RWPE1 (cell line): ENCODE data around the gene PDE8B.

Experiments used
- CTCF ChIA-PET: fragments of 350-600 bp; sonication (Branson Sonifier 250); formaldehyde crosslinking; extraction: SDS; loops from one replicate; lab custom pipeline; 2021; lab: Yijun Ruan, JAX
- POLR2A ChIA-PET: fragments of 400-600 bp; formaldehyde crosslinking; extraction: SDS; loops from one replicate; lab custom pipeline; 2020; ENCODE audit warnings: antibody characterized with exemption; ENCODE audit not compliant: low non-redundant PET; lab: Yijun Ruan, JAX
- DNase-seq: peaks from one replicate; pipeline ENCODE4 v3.0.0; 2012; ENCODE audit warnings: low spot score
- H3K27ac ChIP-seq: fragments of 450-650 bp; 2 replicates; pipeline ENCODE4 v1.5.1; 2017
- TF ChIP-seq, protein P1 (sequence below): fragments of 450-650 bp; conservative IDR thresholded peaks from 2 replicates; pipeline ENCODE4 v1.5.1; 2017; ENCODE audit warnings: low read depth, mild to moderate bottlenecking

The PDE8B gene

GRCh38 chr5:77413049-77413448, 202.6 kb downstream of the PDE8B start:
- TF ChIP-seq, protein P1, sequence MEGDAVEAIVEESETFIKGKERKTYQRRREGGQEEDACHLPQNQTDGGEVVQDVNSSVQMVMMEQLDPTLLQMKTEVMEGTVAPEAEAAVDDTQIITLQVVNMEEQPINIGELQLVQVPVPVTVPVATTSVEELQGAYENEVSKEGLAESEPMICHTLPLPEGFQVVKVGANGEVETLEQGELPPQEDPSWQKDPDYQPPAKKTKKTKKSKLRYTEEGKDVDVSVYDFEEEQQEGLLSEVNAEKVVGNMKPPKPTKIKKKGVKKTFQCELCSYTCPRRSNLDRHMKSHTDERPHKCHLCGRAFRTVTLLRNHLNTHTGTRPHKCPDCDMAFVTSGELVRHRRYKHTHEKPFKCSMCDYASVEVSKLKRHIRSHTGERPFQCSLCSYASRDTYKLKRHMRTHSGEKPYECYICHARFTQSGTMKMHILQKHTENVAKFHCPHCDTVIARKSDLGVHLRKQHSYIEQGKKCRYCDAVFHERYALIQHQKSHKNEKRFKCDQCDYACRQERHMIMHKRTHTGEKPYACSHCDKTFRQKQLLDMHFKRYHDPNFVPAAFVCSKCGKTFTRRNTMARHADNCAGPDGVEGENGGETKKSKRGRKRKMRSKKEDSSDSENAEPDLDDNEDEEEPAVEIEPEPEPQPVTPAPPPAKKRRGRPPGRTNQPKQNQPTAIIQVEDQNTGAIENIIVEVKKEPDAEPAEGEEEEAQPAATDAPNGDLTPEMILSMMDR = no peak
- DNase-seq = no peak
- H3K27ac ChIP-seq = no peak overlapping the region
- POLR2A ChIA-PET = no interaction called here
- CTCF ChIA-PET = interaction anchor here (0.6 kb wide), 1 partner anchor 9 kb away, joined by 3 read pairs; no protein-coding TSS in a partner anchor

DNA sequence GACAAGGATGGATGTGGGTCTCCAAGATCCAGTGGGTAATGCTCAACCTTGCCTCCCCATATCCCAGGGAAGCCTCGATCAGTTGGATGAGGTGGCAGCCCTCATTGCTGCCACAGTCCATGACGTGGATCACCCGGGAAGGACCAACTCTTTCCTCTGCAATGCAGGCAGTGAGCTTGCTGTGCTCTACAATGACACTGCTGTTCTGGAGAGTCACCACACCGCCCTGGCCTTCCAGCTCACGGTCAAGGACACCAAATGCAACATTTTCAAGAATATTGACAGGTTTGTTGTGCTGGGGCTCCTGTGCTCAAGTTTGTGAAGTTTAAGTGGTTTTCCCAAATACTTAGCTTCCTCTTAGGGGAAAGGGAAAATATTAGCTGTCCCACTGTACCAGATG, 207.7 kb downstream of the PDE8B start:
- no peak overlapping the region for H3K27ac ChIP-seq
- DNase-seq = no peak
- CTCF ChIA-PET = no interaction called here
- POLR2A ChIA-PET = no interaction called here
- TF ChIP-seq, protein P1 = no peak

GRCh38 chr5:77418601-77419581, 208.4 kb downstream of the PDE8B start:
- TF ChIP-seq, protein P1 = no peak
- POLR2A ChIA-PET = interaction anchor here (1.1 kb wide), 1 partner anchor 238 kb away, joined by 4 read pairs; no protein-coding TSS in a partner anchor

DNA sequence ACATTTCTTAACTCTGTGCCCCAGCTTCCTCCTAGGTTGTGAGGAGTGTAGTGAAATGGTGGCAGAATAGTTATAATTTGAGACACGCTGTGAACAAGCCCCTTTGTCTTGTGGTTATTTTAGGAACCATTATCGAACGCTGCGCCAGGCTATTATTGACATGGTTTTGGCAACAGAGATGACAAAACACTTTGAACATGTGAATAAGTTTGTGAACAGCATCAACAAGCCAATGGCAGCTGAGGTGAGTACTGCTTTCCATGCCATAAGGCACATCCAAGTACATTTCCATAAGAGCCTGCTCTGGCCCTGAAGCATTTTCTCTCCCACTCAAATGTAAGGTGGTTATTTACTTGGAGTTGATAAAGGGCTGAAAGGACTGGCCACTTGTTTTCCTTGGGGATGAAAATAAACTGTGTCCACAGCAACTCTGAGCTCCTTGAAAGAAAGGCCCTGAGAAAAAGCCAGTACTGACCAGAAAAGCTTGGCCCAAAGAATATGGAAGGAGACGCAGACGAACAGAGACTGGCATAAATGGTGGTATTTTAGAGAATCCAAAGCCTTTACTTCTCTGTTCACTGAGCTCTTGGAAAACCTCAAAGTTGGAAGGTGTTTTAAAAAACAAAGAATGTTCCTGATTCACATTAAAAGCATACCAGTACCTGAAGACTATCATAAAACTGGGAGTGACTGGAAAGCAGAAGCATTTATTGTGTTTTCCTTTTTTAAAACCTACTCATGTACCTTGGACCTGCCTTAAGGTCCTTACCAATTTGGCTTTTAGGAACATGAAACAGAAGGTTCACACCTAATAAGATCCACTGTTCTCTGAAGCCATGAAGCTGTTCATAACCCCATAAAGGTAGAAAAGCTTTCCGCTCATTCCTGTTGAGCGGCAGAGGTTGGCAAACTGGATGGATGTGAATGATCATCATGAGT, 209.4 kb downstream of the PDE8B start:
- TF ChIP-seq, protein P1 = no peak
- ChIA-PET POLR2A (interaction anchor here (1.1 kb wide), 1 partner anchor 239 kb away, joined by 4 read pairs; no protein-coding TSS in a partner anchor), CTCF (no interaction called here)

More at GRCh38 chr5:77418601-77419581, 208.4 kb downstream of the PDE8B start:
- no peak overlapping the region for H3K27ac ChIP-seq
- DNase-seq = peak; percentile 33
- CTCF ChIA-PET = no interaction called here

DNA sequence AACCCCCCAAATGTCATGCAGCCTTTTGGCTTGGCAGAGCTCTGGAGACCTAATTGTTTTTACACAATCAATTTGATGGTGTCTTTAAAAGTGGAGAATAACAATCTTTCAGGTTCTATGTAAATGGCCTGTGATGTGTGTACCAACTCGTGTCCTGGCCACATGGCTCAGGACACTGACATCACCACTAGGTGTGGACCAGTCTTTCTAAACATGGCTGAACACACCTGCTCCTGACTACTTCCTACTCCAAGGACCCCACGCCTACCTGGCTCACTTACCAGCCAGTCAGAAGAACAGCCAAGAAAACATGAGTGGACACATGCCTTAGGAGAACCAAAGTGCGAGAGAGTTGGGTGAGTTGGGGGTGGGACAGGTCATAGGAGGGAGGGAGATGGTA, 210.5 kb downstream of the PDE8B start:
- TF ChIP-seq, protein P1 = no peak
- POLR2A ChIA-PET = no interaction called here
- no peak overlapping the region for H3K27ac ChIP-seq
- no peak for DNase-seq
- CTCF ChIA-PET = no interaction called here

More for the DNA sequence above, 209.4 kb downstream of the PDE8B start:
- no peak for DNase-seq
- no peak overlapping the region for H3K27ac ChIP-seq
